ENCODE measurements around the gene MT1A. TPM values are rescaled to one million over a fixed set of nuclear protein-coding genes. Genes with fewer than 3 reads are reported as not detected.
"Not testable (repeated sequence)": the region's sequence is repeated elsewhere in the genome, so short reads cannot be mapped to it uniquely, and the experiment has no call there.

The MT1A gene
- total RNA-seq, 1 donor from 2014 or later, result not detected

DNA sequence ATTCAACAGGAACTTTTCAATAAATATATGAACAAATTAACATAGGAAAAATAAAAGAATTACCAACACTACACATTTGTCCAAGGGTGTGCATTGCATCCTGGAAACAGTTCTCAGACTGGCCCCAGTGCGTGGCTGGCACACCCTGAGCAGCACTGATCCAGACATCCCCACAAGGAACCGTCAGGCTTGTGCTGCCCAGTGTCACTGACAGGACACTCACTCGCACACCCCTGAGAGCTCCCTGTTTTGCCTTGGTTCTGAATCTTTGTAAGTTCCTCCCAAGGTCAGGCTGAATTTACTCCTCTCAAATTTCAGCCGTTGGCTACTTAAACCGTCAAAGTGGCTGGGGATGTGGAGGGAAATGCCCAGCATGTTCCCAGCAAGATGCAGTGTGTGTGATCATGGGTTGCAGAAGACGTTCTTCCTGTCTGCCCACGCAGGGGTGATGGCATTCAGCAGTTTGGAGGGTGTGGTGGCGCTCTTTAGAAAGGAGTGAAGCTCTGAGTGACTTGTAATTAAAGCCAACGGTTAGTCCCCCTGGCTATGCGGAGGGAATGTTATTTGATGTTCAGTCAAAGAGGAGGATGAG, 28.4 kb upstream of the MT1A start:
- DNase-seq (ENCODE audit: extremely low read depth, low read depth, low spot score), result no peak

DNA sequence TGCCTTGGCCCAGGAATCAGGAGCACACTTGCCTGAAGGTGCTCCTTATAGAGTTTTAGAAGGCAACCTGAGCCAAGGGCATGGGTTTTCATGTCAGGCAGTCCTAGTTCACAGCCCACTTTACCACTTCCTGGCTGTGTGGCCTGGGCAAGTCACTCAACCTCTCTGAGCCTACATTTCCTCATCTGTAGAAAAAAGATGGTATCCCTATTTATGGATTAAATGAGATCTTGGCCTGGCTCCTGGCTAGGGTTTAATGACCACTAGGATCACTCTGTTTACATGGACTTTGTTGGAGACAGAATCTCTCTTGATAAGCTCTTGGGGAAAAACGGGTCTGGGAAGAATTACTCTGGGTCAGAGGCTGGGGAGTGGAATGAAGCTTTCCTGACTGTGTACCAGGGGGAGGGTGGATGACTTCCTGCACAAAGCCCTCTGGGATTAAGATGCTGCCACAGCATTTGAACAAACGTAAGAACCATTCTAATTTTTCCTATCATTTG, 27.8 kb upstream of the MT1A start:
- no peak for DNase-seq (ENCODE audit: extremely low read depth, low read depth, low spot score)

GRCh38 chr16:56611281-56611833, 27.1 kb upstream of the MT1A start:
- DNase-seq (ENCODE audit: extremely low read depth, low read depth, low spot score), result no peak

DNA sequence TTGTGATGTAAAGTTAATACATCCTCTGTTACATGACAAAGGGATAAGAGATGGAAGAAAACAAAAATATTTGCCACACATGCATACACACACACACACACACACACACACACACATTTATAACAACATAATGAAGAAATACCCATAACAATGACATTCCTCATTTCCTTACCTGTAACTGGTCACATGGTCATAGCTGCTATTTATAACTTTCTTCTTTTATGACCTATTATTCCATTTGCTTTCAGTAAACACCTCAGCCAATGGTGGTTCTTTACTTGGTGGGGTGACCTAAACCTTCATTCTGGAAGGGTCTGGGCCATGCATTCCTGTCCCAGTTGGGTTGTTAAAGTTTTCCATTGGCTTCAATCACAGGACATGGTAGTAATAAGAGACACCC, 24.8 kb upstream of the MT1A start:
- no peak for DNase-seq (ENCODE audit: extremely low read depth, low read depth, low spot score)

GRCh38 chr16:56614549-56614991, 23.9 kb upstream of the MT1A start:
- no peak for DNase-seq (ENCODE audit: extremely low read depth, low read depth, low spot score)

- no peak for DNase-seq (ENCODE audit: extremely low read depth, low read depth, low spot score)
Measured at GRCh38 chr16:56615353-56615752, 23.1 kb upstream of the MT1A start.

GRCh38 chr16:56616608-56617211, 21.8 kb upstream of the MT1A start:
- no peak for DNase-seq (ENCODE audit: extremely low read depth, low read depth, low spot score)

GRCh38 chr16:56617212-56618085, 21.0 kb upstream of the MT1A start:
- DNase-seq (ENCODE audit: extremely low read depth, low read depth, low spot score), result no peak

DNA sequence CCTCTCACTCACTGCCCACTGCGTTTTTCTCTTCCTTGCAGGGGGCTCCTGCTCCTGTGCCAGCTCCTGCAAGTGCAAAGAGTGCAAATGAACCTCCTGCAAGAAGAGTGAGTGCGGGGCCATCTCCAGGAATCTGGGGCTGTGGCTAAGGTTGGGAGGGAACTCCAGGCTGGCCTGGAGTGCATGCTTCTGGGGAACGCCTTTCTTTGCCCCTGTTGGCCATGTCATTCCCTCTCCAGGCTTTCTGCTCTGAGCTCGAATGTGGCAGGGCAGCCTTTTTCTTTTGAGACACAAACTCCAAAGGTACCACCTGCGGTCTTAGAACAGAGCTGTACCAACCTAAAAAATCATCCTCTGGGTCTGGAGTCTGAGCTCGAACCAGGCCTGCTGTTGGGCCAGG, 20.3 kb upstream of the MT1A start:
- no peak for DNase-seq (ENCODE audit: extremely low read depth, low read depth, low spot score)

GRCh38 chr16:56620339-56620897, 18.0 kb upstream of the MT1A start:
- no peak for DNase-seq (ENCODE audit: extremely low read depth, low read depth, low spot score)

- DNase-seq (ENCODE audit: extremely low read depth, low read depth, low spot score), result not testable (repeated sequence)
Measured at GRCh38 chr16:56621665-56622445, 16.6 kb upstream of the MT1A start.

DNA sequence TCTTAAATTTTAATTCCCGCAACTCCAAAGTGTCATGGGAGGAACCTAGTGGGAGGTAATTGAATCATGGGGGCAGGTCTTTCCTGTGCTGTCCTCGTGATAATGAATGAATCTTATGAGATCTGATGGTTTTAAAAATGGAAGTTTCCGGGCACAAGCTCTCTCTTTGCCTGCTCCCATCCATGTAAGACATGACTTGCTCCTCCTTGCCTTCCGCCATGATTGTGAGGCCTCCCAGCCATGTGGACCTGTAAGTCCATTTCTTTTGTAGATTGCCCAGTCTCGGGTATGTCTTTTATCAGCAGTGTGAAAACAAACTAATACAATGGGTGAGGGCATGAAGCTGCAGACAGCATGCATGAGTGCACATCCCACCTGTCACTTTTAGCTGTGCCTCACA, 15.3 kb upstream of the MT1A start:
- not testable (repeated sequence) for DNase-seq (ENCODE audit: extremely low read depth, low read depth, low spot score)

DNA sequence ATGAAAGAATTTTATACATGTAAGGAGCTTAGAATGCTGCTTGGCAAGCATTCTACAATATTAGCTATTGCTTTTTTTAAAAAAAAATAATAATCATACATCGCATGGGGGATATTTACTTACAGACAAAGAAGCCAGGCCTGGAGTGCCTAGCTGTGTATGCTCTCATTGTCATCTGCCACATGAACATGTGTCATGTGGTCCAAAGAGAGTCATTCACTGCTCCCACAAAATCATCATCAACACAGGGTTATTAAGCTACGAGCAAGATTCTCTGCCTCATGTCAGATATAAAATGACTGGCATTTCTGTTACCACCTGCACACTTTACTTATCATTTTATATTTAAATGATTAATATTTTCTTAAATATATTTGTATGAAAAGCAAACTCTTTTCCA, 14.8 kb upstream of the MT1A start:
- DNase-seq (ENCODE audit: extremely low read depth, low read depth, low spot score), result no peak

GRCh38 chr16:56625140-56625942, 13.1 kb upstream of the MT1A start, which contains the start of gene MT1E:
Gene MT1E, plus strand, starts transcription at chr16:56625781. Its CDS starts 71 bp downstream, at chr16:56625852.
- no peak for DNase-seq (ENCODE audit: extremely low read depth, low read depth, low spot score)

DNA sequence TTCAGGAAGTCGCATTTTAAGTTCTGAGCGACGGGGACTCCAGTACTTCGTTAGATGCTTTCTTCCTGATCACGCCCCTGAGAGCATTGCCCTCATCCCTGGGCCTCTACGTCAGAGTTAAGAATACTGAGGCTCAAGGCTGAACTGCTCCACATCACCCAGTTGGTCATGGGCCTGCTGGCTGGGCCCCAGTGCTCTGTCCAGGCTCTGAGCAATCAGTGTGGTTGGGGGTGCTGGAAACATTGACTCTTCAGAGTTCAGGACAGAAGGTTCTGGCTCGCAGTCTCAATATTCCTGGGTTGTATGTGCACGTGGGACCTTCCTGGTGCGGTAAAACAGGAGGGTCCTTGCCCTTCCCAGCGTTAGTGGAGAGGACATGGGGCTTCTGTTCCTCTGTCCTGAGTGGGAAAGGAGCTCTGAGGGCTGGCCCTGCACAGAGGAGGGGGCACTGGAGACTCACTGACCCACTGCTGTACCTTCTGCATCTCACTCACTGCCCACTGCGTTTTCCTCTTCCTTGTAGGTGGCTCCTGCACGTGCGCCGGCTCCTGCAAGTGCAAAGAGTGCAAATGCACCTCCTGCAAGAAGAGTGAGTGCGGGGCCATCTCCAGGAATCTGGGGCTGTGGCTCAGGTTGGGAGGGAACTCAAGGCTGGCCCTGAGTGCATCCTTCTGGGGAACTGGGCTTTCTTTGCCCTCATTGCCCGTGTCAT, 12.4 kb upstream of the MT1A start:
- DNase-seq (ENCODE audit: extremely low read depth, low read depth, low spot score), result no peak

DNA sequence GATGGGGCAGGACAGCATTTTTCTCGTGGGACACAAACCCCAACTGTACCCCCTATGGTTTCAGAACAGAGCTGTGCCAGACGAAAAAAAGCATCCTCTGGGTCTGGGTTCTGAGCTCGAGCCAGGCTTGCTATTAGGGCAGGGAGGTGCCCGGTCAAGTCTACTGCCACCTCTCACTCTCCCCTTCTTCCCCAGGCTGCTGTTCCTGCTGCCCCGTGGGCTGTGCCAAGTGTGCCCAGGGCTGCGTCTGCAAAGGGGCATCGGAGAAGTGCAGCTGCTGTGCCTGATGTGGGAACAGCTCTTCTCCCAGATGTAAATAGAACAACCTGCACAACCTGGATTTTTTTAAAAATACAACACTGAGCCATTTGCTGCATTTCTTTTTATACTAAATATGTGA, 11.8 kb upstream of the MT1A start:
- no peak for DNase-seq (ENCODE audit: extremely low read depth, low read depth, low spot score)

GRCh38 chr16:56628486-56629350, 9.7 kb upstream of the MT1A start:
- DNase-seq (ENCODE audit: extremely low read depth, low read depth, low spot score), result no peak

- no peak for DNase-seq (ENCODE audit: extremely low read depth, low read depth, low spot score)
Measured at GRCh38 chr16:56629531-56629930, 8.9 kb upstream of the MT1A start.

All from glomerular endothelial cell (primary cell).